Activated B cell treated with CpG ODN at 0.5 μM for 24 hours (primary cell): Measurements from ENCODE around the gene SSH2. TPM values are rescaled to one million over a fixed set of nuclear protein-coding genes. Genes with fewer than 3 reads are reported as not detected.
A peak's percentile ranks its signal among the peaks of the same experiment; 100 is the strongest.

Source experiments
- ATAC-seq: fragments of 200-7000 bp; cut with Tn5 transposase; one replicate; pipeline ENCODE4 v1.10.0; 2021; ENCODE audit warnings: low read depth, mild to moderate bottlenecking, moderate library complexity
- CTCF ChIA-PET: fragments of 350-600 bp; sonication (Branson Sonifier 250); formaldehyde crosslinking; loops from one replicate; lab custom pipeline; 2021; ENCODE audit warnings: antibody characterized with exemption; lab: Charles Lee
- POLR2A ChIA-PET: fragments of 350-600 bp; sonication (Branson Sonifier 250); formaldehyde crosslinking; loops from one replicate; lab custom pipeline; 2021; ENCODE audit warnings: antibody characterized with exemption; lab: Charles Lee
- DNase-seq: peaks from one replicate; pipeline ENCODE4 v3.0.0; 2022
- H3K27ac Mint-ChIP-seq: one replicate; pipeline ENCODE4 v1.8.0; 2020; ENCODE audit warnings: mixed read lengths
- H3K27me3 Mint-ChIP-seq: one replicate; pipeline ENCODE4 v1.8.0; 2021; ENCODE audit warnings: mixed read lengths
- H3K36me3 Mint-ChIP-seq: one replicate; pipeline ENCODE4 v1.8.0; 2021; ENCODE audit warnings: low read depth, mixed read lengths
- H3K4me1 Mint-ChIP-seq: one replicate; pipeline ENCODE4 v1.8.0; 2021; ENCODE audit warnings: mixed read lengths
- H3K4me3 Mint-ChIP-seq: one replicate; pipeline ENCODE4 v1.8.0; 2020; ENCODE audit warnings: mild to moderate bottlenecking, mixed read lengths
- H3K9me3 Mint-ChIP-seq: one replicate; pipeline ENCODE4 v1.8.0; 2020; ENCODE audit warnings: mixed read lengths
- intact Hi-C: fragments of 100-400 bp; cut with micrococcal nuclease; formaldehyde crosslinking; loops from one replicate; pipeline ENCODE4 v1.15.1; 2024
- total RNA-seq: library from RNA; stranded (reverse); gene quantifications from 2 replicates; pipeline ENCODE4 v1.2.3, GENCODE V29; 2022
- TF ChIP-seq, protein P1 (sequence below): fragments of 200-600 bp; IDR thresholded peaks from one replicate; pipeline ENCODE4 v1.8.0; 2022; ENCODE audit warnings: antibody characterized with exemption, mild to moderate bottlenecking

The SSH2 gene
- total RNA-seq, 1 donor from 2014 or later, result 95.7 TPM

- intact Hi-C loops, result no loop called here
- Mint-ChIP-seq H3K36me3 (peaks cover 22% of the 10 kb centered on the region), H3K27me3 (no peaks in the 10 kb centered on the region), H3K4me1 (peaks cover 100% of the 10 kb centered on the region), H3K9me3 (no peaks in the 10 kb centered on the region), H3K4me3 (no peak overlapping the region), H3K27ac (peak overlapping the region; percentile 89)
- no peak for ATAC-seq
- no peak for DNase-seq
- ChIA-PET POLR2A (interaction anchor here (1.7 to 3.8 kb wide), 2 partner anchors 11 to 42 kb away, joined by 18 to 29 read pairs; no protein-coding TSS in a partner anchor), CTCF (no interaction called here)
- TF ChIP-seq, protein P1, sequence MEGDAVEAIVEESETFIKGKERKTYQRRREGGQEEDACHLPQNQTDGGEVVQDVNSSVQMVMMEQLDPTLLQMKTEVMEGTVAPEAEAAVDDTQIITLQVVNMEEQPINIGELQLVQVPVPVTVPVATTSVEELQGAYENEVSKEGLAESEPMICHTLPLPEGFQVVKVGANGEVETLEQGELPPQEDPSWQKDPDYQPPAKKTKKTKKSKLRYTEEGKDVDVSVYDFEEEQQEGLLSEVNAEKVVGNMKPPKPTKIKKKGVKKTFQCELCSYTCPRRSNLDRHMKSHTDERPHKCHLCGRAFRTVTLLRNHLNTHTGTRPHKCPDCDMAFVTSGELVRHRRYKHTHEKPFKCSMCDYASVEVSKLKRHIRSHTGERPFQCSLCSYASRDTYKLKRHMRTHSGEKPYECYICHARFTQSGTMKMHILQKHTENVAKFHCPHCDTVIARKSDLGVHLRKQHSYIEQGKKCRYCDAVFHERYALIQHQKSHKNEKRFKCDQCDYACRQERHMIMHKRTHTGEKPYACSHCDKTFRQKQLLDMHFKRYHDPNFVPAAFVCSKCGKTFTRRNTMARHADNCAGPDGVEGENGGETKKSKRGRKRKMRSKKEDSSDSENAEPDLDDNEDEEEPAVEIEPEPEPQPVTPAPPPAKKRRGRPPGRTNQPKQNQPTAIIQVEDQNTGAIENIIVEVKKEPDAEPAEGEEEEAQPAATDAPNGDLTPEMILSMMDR, result no peak
Observed at GRCh38 chr17:29718446-29719039, 211.5 kb downstream of the SSH2 start.

DNA sequence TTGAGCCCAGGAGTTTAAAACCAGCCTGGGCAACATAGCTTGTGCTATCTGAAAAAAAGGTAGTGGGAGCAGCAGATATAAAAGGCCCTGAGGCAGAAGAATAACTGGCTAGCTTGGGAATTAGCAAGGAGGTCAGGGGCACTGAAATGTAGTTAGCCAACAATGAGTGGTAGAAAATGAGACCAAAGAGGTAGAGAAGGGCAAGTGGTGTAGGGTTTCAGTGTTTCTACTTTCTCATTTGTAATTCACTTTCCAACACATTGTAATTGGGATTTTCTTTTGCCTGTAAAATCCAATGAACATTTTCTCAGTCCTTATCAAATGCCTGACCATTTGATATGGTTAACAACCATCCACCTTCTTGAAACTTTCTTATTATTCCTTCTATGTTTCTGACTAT, 212.2 kb downstream of the SSH2 start:
- Mint-ChIP-seq H3K4me1 (peaks cover 100% of the 10 kb centered on the region), H3K9me3 (no peaks in the 10 kb centered on the region), H3K27ac (peak overlapping the region; percentile 89), H3K36me3 (peaks cover 25% of the 10 kb centered on the region), H3K27me3 (no peaks in the 10 kb centered on the region), H3K4me3 (peak overlapping the region; percentile 36)
- ATAC-seq (no peak), DNase-seq (no peak)
- TF ChIP-seq, protein P1, result no peak
- intact Hi-C loops, result no loop called here
- CTCF ChIA-PET, result no interaction called here
- POLR2A ChIA-PET, result interaction anchor here (0.5 to 3.8 kb wide), 4 partner anchors 11 to 43 kb away, joined by 3 to 29 read pairs (median 10); no protein-coding TSS in a partner anchor

- DNase-seq (no peak), ATAC-seq (no peak)
- CTCF ChIA-PET, result no interaction called here
- Mint-ChIP-seq H3K9me3 (no peaks in the 10 kb centered on the region), H3K27me3 (no peaks in the 10 kb centered on the region), H3K27ac (peak overlapping the region; percentile 89), H3K36me3 (peaks cover 35% of the 10 kb centered on the region), H3K4me1 (peaks cover 98% of the 10 kb centered on the region), H3K4me3 (peak overlapping the region; percentile 9)
- POLR2A ChIA-PET, result interaction anchor here (1.1 to 3.8 kb wide), 2 partner anchors 9 to 28 kb away, joined by 3 to 29 read pairs; no protein-coding TSS in a partner anchor
- intact Hi-C loops, result no loop called here
- TF ChIP-seq, protein P1, result no peak
Observed at GRCh38 chr17:29716566-29716965, 213.5 kb downstream of the SSH2 start.

GRCh38 chr17:29715680-29716079, 214.3 kb downstream of the SSH2 start:
- Mint-ChIP-seq H3K4me1 (peaks cover 98% of the 10 kb centered on the region), H3K9me3 (no peaks in the 10 kb centered on the region), H3K4me3 (no peak overlapping the region), H3K27me3 (no peaks in the 10 kb centered on the region), H3K27ac (peak overlapping the region; percentile 36), H3K36me3 (peaks cover 42% of the 10 kb centered on the region)
- POLR2A ChIA-PET, result interaction anchor here (3.8 kb wide), 1 partner anchor 9 kb away, joined by 29 read pairs; no protein-coding TSS in a partner anchor
- ATAC-seq (no peak), DNase-seq (no peak)
- intact Hi-C loops, result no loop called here
- CTCF ChIA-PET, result no interaction called here
- TF ChIP-seq, protein P1, result no peak

GRCh38 chr17:29714146-29714545, 215.9 kb downstream of the SSH2 start:
- TF ChIP-seq, protein P1, result no peak
- Mint-ChIP-seq H3K4me3 (peak overlapping the region; percentile 0), H3K27ac (peak overlapping the region; percentile 59), H3K9me3 (no peaks in the 10 kb centered on the region), H3K4me1 (peaks cover 98% of the 10 kb centered on the region), H3K27me3 (no peaks in the 10 kb centered on the region), H3K36me3 (peaks cover 44% of the 10 kb centered on the region)
- intact Hi-C loops, result no loop called here
- DNase-seq, result no peak
- ChIA-PET POLR2A (interaction anchor here (2.0 to 3.5 kb wide), 2 partner anchors 8 to 46 kb away, joined by 6 to 30 read pairs; no protein-coding TSS in a partner anchor), CTCF (no interaction called here)
- ATAC-seq, result no peak
